Activated naive CD8-positive, alpha-beta T cell treated with anti-CD3 and anti-CD28 coated beads, Interleukin-2, amount 50 U/mL, for 24 hours (primary cell): ENCODE results near the gene PDAP1.
"Not testable (repeated sequence)": the region's sequence is repeated elsewhere in the genome, so short reads cannot be mapped to it uniquely, and the experiment has no call there.

ENCODE experiments used
- ATAC-seq: fragments of 150-1000 bp; cut with Tn5 transposase; one replicate; pipeline ENCODE4 v1.10.0; 2021
- DNase-seq: peaks from one replicate; pipeline ENCODE4 v3.0.0; 2021
- H3K27ac Mint-ChIP-seq: one replicate; pipeline ENCODE4 v1.8.0; 2021; ENCODE audit warnings: mild to moderate bottlenecking, mixed read lengths
- H3K27me3 Mint-ChIP-seq: one replicate; pipeline ENCODE4 v1.8.0; 2021; ENCODE audit warnings: mixed read lengths
- H3K36me3 Mint-ChIP-seq: one replicate; pipeline ENCODE4 v1.8.0; 2021; ENCODE audit warnings: low read depth, mixed read lengths
- H3K4me1 Mint-ChIP-seq: one replicate; pipeline ENCODE4 v1.8.0; 2021; ENCODE audit warnings: mixed read lengths
- H3K4me3 Mint-ChIP-seq: one replicate; pipeline ENCODE4 v1.8.0; 2021; ENCODE audit warnings: mild to moderate bottlenecking, moderate library complexity, mixed read lengths
- H3K9me3 Mint-ChIP-seq: one replicate; pipeline ENCODE4 v1.8.0; 2021; ENCODE audit warnings: mixed read lengths

PDAP1 gene

DNA sequence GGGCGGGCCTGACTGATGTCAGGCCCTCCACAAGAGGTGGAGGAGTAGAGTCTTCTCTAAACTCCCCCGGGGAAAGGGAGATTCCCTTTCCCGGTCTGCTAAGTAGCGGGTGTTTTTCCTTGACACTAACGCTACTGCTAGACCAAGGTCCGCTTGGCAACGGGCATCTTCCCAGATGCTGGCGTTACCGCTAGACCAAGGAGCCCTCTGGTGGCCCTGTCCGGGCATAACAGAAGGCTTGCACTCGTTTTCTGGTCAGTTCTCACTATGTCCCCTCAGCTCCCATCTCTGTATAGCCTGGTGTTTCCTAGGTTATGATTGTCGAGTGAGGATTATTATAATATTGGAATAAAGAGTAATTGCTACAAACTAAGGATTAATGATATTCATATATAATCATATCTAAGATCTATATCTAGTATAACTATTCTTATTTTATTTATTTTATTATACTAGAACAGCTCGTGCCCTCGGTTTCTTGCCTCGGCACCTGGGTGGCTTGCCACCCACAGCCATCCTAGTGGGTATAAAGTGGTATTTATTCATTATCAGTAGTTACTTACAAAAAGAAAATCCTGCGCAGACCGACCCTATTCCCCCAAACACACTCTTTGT lies 7.2 kb upstream of the PDAP1 start:
- Mint-ChIP-seq H3K36me3 (peaks cover 68% of the 10 kb centered on the region), H3K27ac (peak overlapping the region; percentile 71), H3K4me1 (peaks cover 13% of the 10 kb centered on the region)
- not testable (repeated sequence) for H3K9me3 Mint-ChIP-seq, H3K4me3 Mint-ChIP-seq, H3K27me3 Mint-ChIP-seq, ATAC-seq
- DNase-seq, result peak; percentile 35

GRCh38 chr7:99410635-99411034 lies 2.2 kb upstream of the PDAP1 start:
- Mint-ChIP-seq H3K4me1 (peaks cover 43% of the 10 kb centered on the region), H3K27me3 (no peaks in the 10 kb centered on the region), H3K36me3 (peaks cover 58% of the 10 kb centered on the region), H3K27ac (peak overlapping the region; percentile 94), H3K9me3 (no peaks in the 10 kb centered on the region), H3K4me3 (peak overlapping the region; percentile 96)
- ATAC-seq, result no peak
- DNase-seq, result no peak

DNA sequence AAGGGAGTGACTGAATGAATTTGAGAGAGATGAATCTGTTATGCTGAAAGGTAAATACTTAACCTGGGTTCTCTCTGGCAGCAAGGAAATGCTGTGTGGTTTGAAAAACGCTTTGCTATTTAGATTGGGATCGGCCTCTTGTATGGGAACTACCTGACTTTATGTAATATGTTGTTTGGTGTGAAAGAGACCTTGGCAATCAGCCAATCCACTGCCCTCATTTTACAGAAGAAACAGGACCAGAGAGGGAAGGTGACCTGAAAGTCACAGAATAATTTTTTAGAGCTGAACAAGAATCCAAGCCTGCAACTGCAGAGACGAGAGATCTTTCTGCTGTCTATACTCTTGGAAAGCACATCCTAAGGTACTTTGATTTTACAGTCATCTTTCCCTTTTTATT lies 1.4 kb upstream of the PDAP1 start:
- H3K27ac Mint-ChIP-seq, result peak overlapping the region; percentile 94
- H3K36me3 Mint-ChIP-seq, result peaks cover 53% of the 10 kb centered on the region
- H3K27me3 Mint-ChIP-seq, result no peaks in the 10 kb centered on the region
- ATAC-seq (no peak), DNase-seq (no peak)
- no peaks in the 10 kb centered on the region for H3K9me3 Mint-ChIP-seq
- H3K4me1 Mint-ChIP-seq, result peaks cover 46% of the 10 kb centered on the region
- H3K4me3 Mint-ChIP-seq, result peak overlapping the region; percentile 96

GRCh38 chr7:99409192-99409572 lies 785 bp upstream of the PDAP1 start:
- DNase-seq (no peak), ATAC-seq (peak; percentile 4)

DNA sequence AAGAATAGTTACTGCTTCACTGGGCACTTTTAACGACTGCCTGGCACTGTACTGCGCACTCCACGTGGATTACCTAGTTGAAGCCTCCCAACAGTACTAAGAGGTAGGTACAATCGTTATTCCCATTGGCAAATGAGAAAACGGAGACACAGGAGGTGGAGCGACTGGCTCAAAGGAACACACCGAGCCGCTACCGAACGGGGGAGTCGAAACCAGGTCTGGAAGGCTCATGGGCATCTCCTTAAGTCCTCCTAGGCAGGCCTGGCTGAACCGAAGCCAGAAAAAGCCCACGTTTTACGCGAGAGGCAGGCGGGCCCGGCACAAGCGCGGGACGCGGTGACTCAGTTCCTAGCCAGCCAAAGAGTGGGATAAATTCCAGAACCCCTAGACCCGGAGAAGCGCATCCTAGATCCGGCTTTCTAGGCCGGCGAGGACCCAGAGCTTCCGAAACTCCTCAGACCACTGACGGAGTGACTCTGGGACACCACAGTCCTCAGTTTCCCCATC lies 472 bp downstream of the PDAP1 start:
- peak; percentile 27 for ATAC-seq
- no peaks in the 10 kb centered on the region for H3K27me3 Mint-ChIP-seq
- DNase-seq, result peak; percentile 41
- peaks cover 53% of the 10 kb centered on the region for H3K36me3 Mint-ChIP-seq
- H3K4me3 Mint-ChIP-seq, result peak overlapping the region; percentile 96
- no peaks in the 10 kb centered on the region for H3K9me3 Mint-ChIP-seq
- peak overlapping the region; percentile 94 for H3K27ac Mint-ChIP-seq
- peaks cover 49% of the 10 kb centered on the region for H3K4me1 Mint-ChIP-seq

More at GRCh38 chr7:99409192-99409572, 785 bp upstream of the PDAP1 start:
- Mint-ChIP-seq H3K27ac (peak overlapping the region; percentile 94), H3K9me3 (no peaks in the 10 kb centered on the region), H3K27me3 (no peaks in the 10 kb centered on the region), H3K4me3 (peak overlapping the region; percentile 96), H3K4me1 (peaks cover 48% of the 10 kb centered on the region), H3K36me3 (peaks cover 50% of the 10 kb centered on the region)

DNA sequence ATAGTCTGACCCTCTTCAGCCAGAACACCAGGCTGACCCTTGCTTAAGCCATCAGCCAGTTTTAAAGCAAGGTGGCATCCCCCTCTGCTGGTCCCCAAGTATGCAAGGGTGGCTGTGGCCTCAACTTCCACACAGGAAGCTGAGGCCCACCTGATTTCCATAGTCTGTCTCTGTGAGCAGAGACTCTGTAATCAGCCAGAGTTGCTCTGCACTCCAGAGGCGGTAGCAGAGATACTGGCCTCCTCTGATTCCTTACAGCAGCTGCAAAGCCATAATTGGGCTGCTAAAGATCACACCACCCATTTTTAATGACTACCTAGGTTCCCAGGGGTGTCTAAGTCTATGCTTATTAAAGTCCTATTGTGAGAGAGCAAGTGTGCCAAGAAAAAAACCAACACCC lies 1.8 kb downstream of the PDAP1 start:
- Mint-ChIP-seq H3K27me3 (no peaks in the 10 kb centered on the region), H3K36me3 (peaks cover 47% of the 10 kb centered on the region), H3K9me3 (no peaks in the 10 kb centered on the region), H3K4me1 (peaks cover 49% of the 10 kb centered on the region), H3K4me3 (peak overlapping the region; percentile 96), H3K27ac (peak overlapping the region; percentile 94)
- DNase-seq (no peak), ATAC-seq (no peak)

- no peak overlapping the region for H3K27ac Mint-ChIP-seq
- no peak for DNase-seq
- ATAC-seq, result no peak
- no peaks in the 10 kb centered on the region for H3K27me3 Mint-ChIP-seq
- H3K36me3 Mint-ChIP-seq, result peaks cover 46% of the 10 kb centered on the region
- no peak overlapping the region for H3K4me3 Mint-ChIP-seq
- no peaks in the 10 kb centered on the region for H3K9me3 Mint-ChIP-seq
- H3K4me1 Mint-ChIP-seq, result peaks cover 37% of the 10 kb centered on the region
Measured at GRCh38 chr7:99404977-99405320, 3.4 kb downstream of the PDAP1 start.

DNA sequence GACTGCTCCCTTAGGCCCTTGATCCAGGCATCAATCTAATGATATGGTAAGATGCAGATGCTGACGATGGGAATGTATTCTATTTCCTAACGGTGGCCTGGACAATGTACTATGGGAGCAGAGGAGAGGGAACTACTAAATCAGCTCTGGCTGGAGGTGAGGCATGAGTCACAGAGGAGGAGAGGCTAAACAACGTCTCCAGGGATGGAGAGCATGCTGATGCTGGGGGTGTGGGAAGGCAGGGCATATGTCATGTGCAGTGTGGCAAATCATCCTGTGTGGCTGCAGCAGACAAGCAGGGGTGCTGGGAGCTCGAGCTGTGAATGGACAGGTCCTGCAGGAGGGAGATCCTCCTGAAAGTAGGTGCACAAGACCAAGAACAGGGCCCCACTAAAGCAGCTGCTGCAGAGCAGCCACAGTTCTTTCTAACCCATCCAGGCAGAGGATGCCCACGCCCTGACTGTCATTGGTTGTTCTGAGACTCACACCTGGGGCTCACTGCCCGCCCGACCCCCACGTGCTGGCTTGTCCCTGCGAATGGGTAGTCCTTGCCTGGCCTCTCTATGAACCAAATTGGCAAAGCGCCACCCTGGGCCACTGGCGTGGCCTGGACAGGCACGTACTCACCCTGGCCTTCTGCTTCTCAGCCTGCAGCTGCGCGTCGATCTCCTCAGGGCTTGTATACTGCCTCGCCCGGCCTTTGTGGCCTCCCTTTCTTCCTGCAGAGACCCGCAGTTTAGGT lies 4.0 kb downstream of the PDAP1 start:
- Mint-ChIP-seq H3K4me3 (no peak overlapping the region), H3K9me3 (no peaks in the 10 kb centered on the region), H3K4me1 (peaks cover 34% of the 10 kb centered on the region), H3K27ac (peak overlapping the region; percentile 61), H3K27me3 (no peaks in the 10 kb centered on the region), H3K36me3 (peaks cover 42% of the 10 kb centered on the region)
- DNase-seq, result no peak
- ATAC-seq, result no peak

GRCh38 chr7:99403764-99404163 lies 4.6 kb downstream of the PDAP1 start:
- Mint-ChIP-seq H3K36me3 (peaks cover 41% of the 10 kb centered on the region), H3K27me3 (no peaks in the 10 kb centered on the region), H3K4me3 (no peak overlapping the region), H3K4me1 (peaks cover 32% of the 10 kb centered on the region), H3K9me3 (no peaks in the 10 kb centered on the region), H3K27ac (peak overlapping the region; percentile 61)
- ATAC-seq (no peak), DNase-seq (no peak)

DNA sequence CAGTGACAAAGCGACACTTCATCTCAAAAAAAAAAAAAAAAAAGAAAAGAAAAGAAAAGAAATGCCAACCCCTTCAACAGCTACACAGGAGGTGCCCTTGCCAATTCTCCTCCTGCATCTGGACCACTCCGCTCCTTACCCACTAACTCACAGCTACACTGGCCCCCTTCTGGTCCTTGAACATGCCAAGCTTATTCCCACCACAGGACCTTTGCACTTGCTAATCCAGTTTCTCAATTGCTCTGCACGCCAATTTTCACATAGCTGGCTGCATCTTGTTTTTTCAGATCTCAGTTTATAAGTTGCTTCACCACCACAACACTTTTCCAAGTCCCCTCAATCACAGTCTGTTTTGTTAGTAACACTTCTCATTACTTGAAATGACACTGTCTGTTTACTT lies 5.5 kb downstream of the PDAP1 start:
- no peak for DNase-seq
- H3K4me3 Mint-ChIP-seq, result no peak overlapping the region
- ATAC-seq, result no peak
- H3K27ac Mint-ChIP-seq, result peak overlapping the region; percentile 1
- no peaks in the 10 kb centered on the region for H3K27me3 Mint-ChIP-seq
- no peaks in the 10 kb centered on the region for H3K9me3 Mint-ChIP-seq
- peaks cover 33% of the 10 kb centered on the region for H3K4me1 Mint-ChIP-seq
- H3K36me3 Mint-ChIP-seq, result peaks cover 45% of the 10 kb centered on the region

DNA sequence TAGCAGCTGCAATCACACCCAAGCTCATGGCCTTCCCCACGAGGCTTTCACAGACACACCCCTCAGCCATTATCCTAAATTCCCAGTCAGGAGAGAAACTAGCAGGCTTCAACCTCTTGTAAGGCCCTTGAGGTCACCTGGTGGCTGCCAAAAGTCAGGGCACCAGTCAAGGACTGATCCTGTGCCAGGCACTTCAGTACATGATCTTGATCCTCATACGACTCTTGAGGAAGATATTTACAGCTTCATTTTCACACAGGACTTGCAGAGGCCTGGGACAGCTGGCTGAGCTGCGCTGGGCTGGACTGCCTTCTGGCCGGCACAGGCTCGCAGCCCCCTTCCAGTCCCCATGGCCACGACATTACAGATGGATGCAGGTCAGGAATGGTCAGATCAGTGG lies 8.8 kb downstream of the PDAP1 start:
- ATAC-seq (no peak), DNase-seq (no peak)
- Mint-ChIP-seq H3K27ac (no peak overlapping the region), H3K27me3 (no peaks in the 10 kb centered on the region), H3K4me3 (no peak overlapping the region), H3K4me1 (peaks cover 17% of the 10 kb centered on the region), H3K9me3 (no peaks in the 10 kb centered on the region), H3K36me3 (peaks cover 56% of the 10 kb centered on the region)

GRCh38 chr7:99398891-99399445 lies 9.4 kb downstream of the PDAP1 start:
- no peak overlapping the region for H3K4me3 Mint-ChIP-seq
- DNase-seq (no peak), ATAC-seq (no peak)
- peaks cover 17% of the 10 kb centered on the region for H3K4me1 Mint-ChIP-seq
- H3K36me3 Mint-ChIP-seq, result peaks cover 58% of the 10 kb centered on the region
- H3K27me3 Mint-ChIP-seq, result no peaks in the 10 kb centered on the region
- H3K27ac Mint-ChIP-seq, result peak overlapping the region; percentile 74
- no peaks in the 10 kb centered on the region for H3K9me3 Mint-ChIP-seq

DNA sequence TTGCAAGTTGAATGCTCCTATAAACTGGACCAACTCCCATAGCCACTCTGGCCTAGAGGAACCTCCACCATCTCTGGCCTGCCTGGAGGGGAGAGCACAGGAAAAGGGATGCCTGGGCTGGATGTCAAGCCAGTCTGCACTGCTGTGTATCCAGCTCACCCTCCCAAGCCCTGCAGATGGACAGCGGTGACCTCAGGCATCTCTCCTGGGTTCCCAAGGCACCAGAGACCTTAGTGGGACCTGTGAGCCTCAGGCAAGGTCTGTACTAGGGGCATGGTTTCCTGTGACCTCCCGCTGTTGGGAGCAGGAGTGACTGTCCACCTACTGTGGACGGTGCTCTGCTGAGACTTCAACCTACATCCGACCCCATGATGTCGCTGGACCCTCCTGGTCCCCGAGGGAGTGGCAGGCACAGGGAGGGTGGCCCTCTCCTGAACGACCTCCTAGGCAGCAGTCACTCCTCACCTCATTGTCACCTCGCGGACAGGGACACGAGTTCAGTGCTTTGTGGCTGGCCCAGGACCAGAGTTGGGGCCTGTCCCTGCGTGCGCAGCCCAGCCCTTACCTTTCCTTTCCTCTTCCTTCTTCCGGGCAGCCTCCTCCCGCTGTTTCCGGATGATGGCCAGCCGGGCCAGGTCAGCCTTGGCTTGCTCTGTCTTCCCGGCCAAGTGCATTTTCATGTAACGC lies 11.0 kb downstream of the PDAP1 start:
- DNase-seq, result no peak
- H3K27ac Mint-ChIP-seq, result peak overlapping the region; percentile 74
- peaks cover 25% of the 10 kb centered on the region for H3K4me1 Mint-ChIP-seq
- peak overlapping the region; percentile 22 for H3K4me3 Mint-ChIP-seq
- ATAC-seq, result no peak
- no peaks in the 10 kb centered on the region for H3K27me3 Mint-ChIP-seq
- H3K9me3 Mint-ChIP-seq, result no peaks in the 10 kb centered on the region
- peaks cover 60% of the 10 kb centered on the region for H3K36me3 Mint-ChIP-seq

DNA sequence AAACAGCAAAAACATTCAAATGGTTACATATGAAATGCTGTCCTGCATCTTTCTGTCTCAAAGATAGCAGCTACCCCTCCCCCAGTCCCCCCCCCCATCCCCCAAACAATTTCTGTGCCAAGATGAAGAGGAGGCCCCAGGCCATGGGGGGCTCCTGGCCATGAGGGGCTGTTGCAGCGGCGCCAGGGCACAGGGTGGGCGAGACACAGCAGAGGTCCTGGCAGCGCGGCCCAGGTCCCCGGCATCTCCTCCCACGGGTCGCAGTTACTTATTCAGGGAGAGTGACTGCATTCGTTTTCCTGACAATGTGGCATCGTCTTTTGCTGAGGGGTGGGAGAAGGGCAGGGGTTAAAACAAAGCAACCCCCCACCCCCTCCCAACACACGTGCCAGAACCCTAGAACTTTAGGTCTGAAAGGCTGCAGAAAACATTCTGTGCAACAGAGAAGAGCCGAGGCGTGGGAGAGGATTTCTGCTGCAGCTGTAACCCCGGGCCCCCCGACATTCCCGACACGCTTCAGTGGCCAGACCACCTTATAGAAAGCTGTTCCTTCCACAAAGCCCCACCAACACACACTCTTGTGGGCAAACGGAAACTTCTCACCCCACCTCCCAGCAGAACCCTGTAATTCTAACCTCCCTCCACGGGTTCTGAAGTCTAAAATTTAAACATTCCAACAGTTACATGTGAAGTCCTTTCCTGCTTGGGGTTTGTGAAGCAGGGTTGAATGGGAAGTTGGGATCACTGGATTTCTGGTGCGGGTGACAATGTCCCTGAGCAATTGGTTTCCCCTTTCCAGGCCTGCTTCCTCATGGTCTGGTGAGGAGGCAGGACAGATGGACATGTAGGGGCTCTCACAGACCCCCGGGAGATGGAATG lies 11.7 kb downstream of the PDAP1 start:
- peaks cover 29% of the 10 kb centered on the region for H3K4me1 Mint-ChIP-seq
- no peak overlapping the region for H3K4me3 Mint-ChIP-seq
- DNase-seq (no peak), ATAC-seq (no peak)
- H3K27me3 Mint-ChIP-seq, result no peaks in the 10 kb centered on the region
- peaks cover 62% of the 10 kb centered on the region for H3K36me3 Mint-ChIP-seq
- no peaks in the 10 kb centered on the region for H3K9me3 Mint-ChIP-seq
- peak overlapping the region; percentile 72 for H3K27ac Mint-ChIP-seq
